Ascending aorta (tissue), 2 donors: ENCODE measurements around the gene ZNF385B. TPM values are rescaled to one million over a fixed set of nuclear protein-coding genes. Genes with fewer than 3 reads are reported as not detected.

Source experiments
- DNase-seq, 2 donors: peaks; one replicate each; pipeline ENCODE4 v3.0.0-alpha.2; 2019; ENCODE audit warnings: low spot score in 2 of 2
- H3K27ac ChIP-seq, 2 donors: fragments of 200-600 bp; sonication (generic); one replicate each; pipeline ENCODE4 v1.5.1; 2016 to 2017; ENCODE audit warnings: mild to moderate bottlenecking in 1 of 2
- H3K27me3 ChIP-seq: fragments of 200-600 bp; sonication (generic); one replicate; pipeline ENCODE4 v1.5.1; 2017
- H3K36me3 ChIP-seq, 2 donors: fragments of 200-600 bp; sonication (generic); one replicate each; pipeline ENCODE4 v1.5.1; 2016
- H3K4me1 ChIP-seq, 2 donors: fragments of 200-600 bp; sonication (generic); one replicate each; pipeline ENCODE4 v1.5.1; 2016 to 2017; ENCODE audit warnings: mild to moderate bottlenecking in 1 of 2
- H3K4me3 ChIP-seq, 2 donors: fragments of 200-600 bp; sonication (generic); one replicate each; pipeline ENCODE4 v1.5.1; 2016 to 2017; ENCODE audit warnings: mild to moderate bottlenecking in 1 of 2
- H3K9me3 ChIP-seq, 2 donors: fragments of 200-600 bp; sonication (generic); one replicate each; pipeline ENCODE4 v1.5.1; 2016
- CTCF ChIP-seq, 3 experiments: fragments of 200-600 bp in 2 of 3; fragments of 450-650 bp in 1 of 3; sonication (generic) in 2 of 3; IDR thresholded peaks; one replicate each; pipeline ENCODE4 v1.5.1; 2016 to 2019; ENCODE audit warnings: antibody characterized with exemption in 3 of 3, mild to moderate bottlenecking in 1 of 3, moderate library complexity in 1 of 3
- intact Hi-C: fragments of 100-400 bp; cut with DNase I; formaldehyde crosslinking; loops from one replicate; pipeline ENCODE4 v1.15.1; 2023
- total RNA-seq: library from RNA; depleted of rRNA; stranded (reverse); fragments of >200 nt; gene quantifications from one replicate; pipeline ENCODE4 v1.1.0, GENCODE V29; 2016

The ZNF385B gene
- total RNA-seq, 1 donor from 2014 or later = 0.21 TPM

- no peaks in the 10 kb centered on the region for H3K4me1 ChIP-seq
- intact Hi-C loops = no loop called here
Measured at GRCh38 chr2:179417436-179417949, 443.9 kb downstream of the ZNF385B start.

GRCh38 chr2:179412112-179412511 is 449.3 kb downstream of the ZNF385B start:
- no peak overlapping the region for H3K4me3 ChIP-seq
- no peaks in the 10 kb centered on the region for H3K27me3 ChIP-seq
- TF ChIP-seq CTCF (IDR thresholded peaks at IDR 0.05) = no peak
- no peak overlapping the region for H3K27ac ChIP-seq
- H3K36me3 ChIP-seq = no peaks in the 10 kb centered on the region
- DNase-seq = no peak
- no peaks in the 10 kb centered on the region for H3K9me3 ChIP-seq
- intact Hi-C loops = no loop called here
- H3K4me1 ChIP-seq = no peaks in the 10 kb centered on the region

More at GRCh38 chr2:179417436-179417949, 443.9 kb downstream of the ZNF385B start:
- no peak overlapping the region for H3K4me3 ChIP-seq
- H3K36me3 ChIP-seq = no peaks in the 10 kb centered on the region
- no peak for DNase-seq
- H3K9me3 ChIP-seq = no peaks in the 10 kb centered on the region
- TF ChIP-seq CTCF (IDR thresholded peaks at IDR 0.05) = no peak
- H3K27ac ChIP-seq = no peak overlapping the region
- H3K27me3 ChIP-seq = no peaks in the 10 kb centered on the region

- no peaks in the 10 kb centered on the region for H3K27me3 ChIP-seq
- H3K36me3 ChIP-seq = no peaks in the 10 kb centered on the region
- peak in 1 of 2 donors; percentile 66 for DNase-seq
- intact Hi-C loops = no loop called here
- no peaks in the 10 kb centered on the region for H3K9me3 ChIP-seq
- TF ChIP-seq CTCF (IDR thresholded peaks at IDR 0.05) = peak in 2 of 3 experiments; percentile 55 to 79
- no peak overlapping the region for H3K4me3 ChIP-seq
- no peaks in the 10 kb centered on the region for H3K4me1 ChIP-seq
- H3K27ac ChIP-seq = no peak overlapping the region
Measured at GRCh38 chr2:179410552-179411356, 450.7 kb downstream of the ZNF385B start.

- DNase-seq = no peak
- H3K27me3 ChIP-seq = no peaks in the 10 kb centered on the region
- H3K9me3 ChIP-seq = no peaks in the 10 kb centered on the region
- intact Hi-C loops = no loop called here
- TF ChIP-seq CTCF (IDR thresholded peaks at IDR 0.05) = no peak
- H3K36me3 ChIP-seq = no peaks in the 10 kb centered on the region
- no peak overlapping the region for H3K4me3 ChIP-seq
- H3K27ac ChIP-seq = no peak overlapping the region
- H3K4me1 ChIP-seq = no peaks in the 10 kb centered on the region
Measured at GRCh38 chr2:179403624-179404023, 457.8 kb downstream of the ZNF385B start.

GRCh38 chr2:179393481-179393880 is 467.9 kb downstream of the ZNF385B start:
- no peak for DNase-seq
- H3K36me3 ChIP-seq = no peaks in the 10 kb centered on the region
- no peaks in the 10 kb centered on the region for H3K27me3 ChIP-seq
- H3K9me3 ChIP-seq = no peaks in the 10 kb centered on the region
- no peak overlapping the region for H3K4me3 ChIP-seq
- no peak overlapping the region for H3K27ac ChIP-seq
- intact Hi-C loops = no loop called here
- TF ChIP-seq CTCF (IDR thresholded peaks at IDR 0.05) = no peak
- H3K4me1 ChIP-seq = no peaks in the 10 kb centered on the region

Other genes starting within 250 kb of the ZNF385B start
- 18.5 TPM for gene CWC22, start 145.7 kb upstream of the ZNF385B start, total RNA-seq